ENCODE data around the gene BPI.
A peak's percentile ranks its signal among the peaks of the same experiment; 100 is the strongest.
"Not testable (repeated sequence)": the region's sequence is repeated elsewhere in the genome, so short reads cannot be mapped to it uniquely, and the experiment has no call there.

Gene BPI

GRCh38 chr20:38339521-38339896, 35.6 kb downstream of the BPI start:
- DNase-seq, result not testable (repeated sequence)

- DNase-seq, result no peak
These were observed 36.0 kb downstream of the BPI start for GRCh38 chr20:38339997-38340396.

- DNase-seq, result no peak
These were observed 36.7 kb downstream of the BPI start for GRCh38 chr20:38340693-38341092.

GRCh38 chr20:38342216-38342615, 38.3 kb downstream of the BPI start:
- peak; percentile 74 to 82 for DNase-seq

- no peak for DNase-seq
These were observed 38.9 kb downstream of the BPI start for GRCh38 chr20:38342713-38343310.

- DNase-seq, result no peak
These were observed 39.6 kb downstream of the BPI start for GRCh38 chr20:38343311-38344106.

- no peak for DNase-seq
These were observed 40.2 kb downstream of the BPI start for GRCh38 chr20:38344107-38344701.

- DNase-seq, result no peak
These were observed 41.7 kb downstream of the BPI start for GRCh38 chr20:38345643-38346042.

GRCh38 chr20:38346247-38346651, 42.3 kb downstream of the BPI start, which contains the start of gene LBP:
Gene LBP, plus strand, starts transcription at chr20:38346482. Its CDS starts 35 bp downstream, at chr20:38346517.
- DNase-seq, result no peak

GRCh38 chr20:38346741-38347140, 42.8 kb downstream of the BPI start:
- no peak for DNase-seq

GRCh38 chr20:38349856-38350255, 45.9 kb downstream of the BPI start:
- DNase-seq, result no peak

- DNase-seq, result no peak
These were observed 47.2 kb downstream of the BPI start for GRCh38 chr20:38350879-38351775.

- DNase-seq, result no peak
These were observed 49.4 kb downstream of the BPI start for GRCh38 chr20:38353316-38353715.

- DNase-seq, result no peak
These were observed 50.3 kb downstream of the BPI start for GRCh38 chr20:38354227-38354626.

GRCh38 chr20:38355161-38356012, 51.4 kb downstream of the BPI start:
- DNase-seq, result no peak

GRCh38 chr20:38357653-38358207, 53.8 kb downstream of the BPI start:
- no peak for DNase-seq

- DNase-seq, result no peak
These were observed 54.6 kb downstream of the BPI start for GRCh38 chr20:38358556-38358955.

GRCh38 chr20:38363004-38363747, 59.2 kb downstream of the BPI start:
- DNase-seq, result no peak

- DNase-seq, result peak in 1 of 2 experiments; percentile 36
These were observed 65.4 kb downstream of the BPI start for GRCh38 chr20:38369389-38369788.

- no peak for DNase-seq
These were observed 68.8 kb downstream of the BPI start for GRCh38 chr20:38372806-38373205.
